Measurements from ENCODE around the gene METTL26.

The METTL26 gene

DNA sequence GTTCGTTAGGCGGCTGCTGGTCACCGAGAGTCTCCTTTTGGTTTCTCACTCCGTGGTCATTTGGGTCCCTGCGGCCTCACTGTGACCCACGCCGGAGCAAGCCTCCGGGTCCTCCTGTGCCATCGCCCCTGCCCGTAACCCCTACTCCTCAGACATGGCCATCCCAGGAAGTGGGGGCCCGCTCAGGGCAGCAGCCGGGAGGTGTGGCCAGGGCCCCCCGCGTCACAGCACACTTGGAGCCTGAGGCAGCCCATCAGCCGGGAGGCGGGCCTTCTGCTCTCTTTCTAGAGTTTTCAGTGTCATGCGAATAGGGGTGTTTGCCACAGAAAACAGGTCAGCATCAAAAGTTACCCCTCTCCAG lies 13.2 kb downstream of the METTL26 start:
- Histone ChIP-seq H3K4me3 (ENCODE audit: insufficient read depth, low read length, poor library complexity, severe bottlenecking) (no peak overlapping the region), H3K9ac (ENCODE audit: low read length) (no peak overlapping the region), H3K36me3 (ENCODE audit: low read length) (no peaks in the 10 kb centered on the region), H2AFZ (ENCODE audit: low read depth, low read length, severe bottlenecking) (no peak overlapping the region), H3K4me2 (ENCODE audit: low read depth, low read length, poor library complexity, severe bottlenecking) (no peak overlapping the region), H3K9me3 (ENCODE audit: insufficient read depth, low read length) (no peaks in the 10 kb centered on the region), H3K27me3 (ENCODE audit: low read length) (no peaks in the 10 kb centered on the region), H3F3A (ENCODE audit: insufficient read depth) (no peaks in the 10 kb centered on the region), H3K79me2 (ENCODE audit: insufficient read depth, low read length) (no peaks in the 10 kb centered on the region), H4K20me1 (ENCODE audit: low read depth, low read length) (no peaks in the 10 kb centered on the region), H3K9me2 (replicated peaks; ENCODE audit: insufficient read depth, low read length) (no peaks in the 10 kb centered on the region), H3K27ac (ENCODE audit: low read depth, low read length) (no peak overlapping the region)
- no peak for TF ChIP-seq CTCF (IDR thresholded peaks at IDR 0.05; ENCODE audit: insufficient read depth, low read length, poor library complexity, severe bottlenecking)
- TF ChIP-seq EZH2phosphoT487 (conservative IDR thresholded peaks at IDR 0.05; ENCODE audit: low read length), result no peak

DNA sequence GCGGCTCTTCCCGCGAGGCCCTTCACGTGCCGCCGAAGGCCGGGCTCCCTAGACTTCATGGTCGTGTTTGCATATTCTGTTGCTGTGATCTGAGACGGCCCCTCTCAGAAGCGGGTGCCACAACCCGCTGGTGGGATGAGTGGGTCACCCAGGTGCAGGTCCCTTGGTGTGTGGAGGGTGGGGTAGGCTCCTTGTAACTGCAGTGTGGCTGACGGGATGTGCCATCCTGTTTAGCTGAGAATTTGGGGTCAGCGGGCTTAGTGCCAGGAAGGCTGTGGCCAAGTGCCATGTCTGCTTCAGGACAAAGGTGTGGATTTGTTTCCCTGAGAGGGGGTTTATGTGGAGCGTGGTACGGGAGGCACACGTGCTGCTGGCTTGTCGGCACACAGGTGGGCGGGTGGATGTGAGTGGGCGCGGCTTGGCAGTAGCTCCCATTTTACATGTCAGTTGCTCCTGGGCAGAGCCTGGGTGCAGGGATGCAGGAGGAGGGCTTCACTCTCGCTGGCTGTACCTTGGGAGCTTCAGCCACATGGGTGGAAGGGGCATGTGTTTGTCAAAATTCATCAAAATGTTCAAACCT lies 14.5 kb downstream of the METTL26 start:
- no peaks in the 10 kb centered on the region for H3K27me3 ChIP-seq (ENCODE audit: low read length)
- H3K9me3 ChIP-seq (ENCODE audit: insufficient read depth, low read length), result no peaks in the 10 kb centered on the region
- no peak overlapping the region for H3K27ac ChIP-seq (ENCODE audit: low read depth, low read length)
- H3K4me2 ChIP-seq (ENCODE audit: low read depth, low read length, poor library complexity, severe bottlenecking), result no peak overlapping the region
- no peak overlapping the region for H2AFZ ChIP-seq (ENCODE audit: low read depth, low read length, severe bottlenecking)
- H3K36me3 ChIP-seq (ENCODE audit: low read length), result no peaks in the 10 kb centered on the region
- H3K9ac ChIP-seq (ENCODE audit: low read length), result no peak overlapping the region
- H3K79me2 ChIP-seq (ENCODE audit: insufficient read depth, low read length), result no peaks in the 10 kb centered on the region
- no peak for TF ChIP-seq EZH2phosphoT487 (conservative IDR thresholded peaks at IDR 0.05; ENCODE audit: low read length)
- TF ChIP-seq CTCF (IDR thresholded peaks at IDR 0.05; ENCODE audit: insufficient read depth, low read length, poor library complexity, severe bottlenecking), result no peak
- H3F3A ChIP-seq (ENCODE audit: insufficient read depth), result no peaks in the 10 kb centered on the region
- no peaks in the 10 kb centered on the region for H4K20me1 ChIP-seq (ENCODE audit: low read depth, low read length)
- H3K4me3 ChIP-seq (ENCODE audit: insufficient read depth, low read length, poor library complexity, severe bottlenecking), result no peak overlapping the region
- no peaks in the 10 kb centered on the region for H3K9me2 ChIP-seq (replicated peaks; ENCODE audit: insufficient read depth, low read length)

- Histone ChIP-seq H3F3A (ENCODE audit: insufficient read depth) (no peaks in the 10 kb centered on the region), H3K4me2 (ENCODE audit: low read depth, low read length, poor library complexity, severe bottlenecking) (no peak overlapping the region), H3K4me3 (ENCODE audit: insufficient read depth, low read length, poor library complexity, severe bottlenecking) (no peak overlapping the region), H4K20me1 (ENCODE audit: low read depth, low read length) (no peaks in the 10 kb centered on the region), H3K27ac (ENCODE audit: low read depth, low read length) (no peak overlapping the region), H2AFZ (ENCODE audit: low read depth, low read length, severe bottlenecking) (no peak overlapping the region), H3K36me3 (ENCODE audit: low read length) (no peaks in the 10 kb centered on the region), H3K9ac (ENCODE audit: low read length) (no peak overlapping the region), H3K9me2 (replicated peaks; ENCODE audit: insufficient read depth, low read length) (no peaks in the 10 kb centered on the region), H3K27me3 (ENCODE audit: low read length) (no peaks in the 10 kb centered on the region), H3K79me2 (ENCODE audit: insufficient read depth, low read length) (no peaks in the 10 kb centered on the region), H3K9me3 (ENCODE audit: insufficient read depth, low read length) (no peaks in the 10 kb centered on the region)
- no peak for TF ChIP-seq EZH2phosphoT487 (conservative IDR thresholded peaks at IDR 0.05; ENCODE audit: low read length)
- TF ChIP-seq CTCF (IDR thresholded peaks at IDR 0.05; ENCODE audit: insufficient read depth, low read length, poor library complexity, severe bottlenecking), result no peak
Measured at GRCh38 chr16:620700-621525, 15.2 kb downstream of the METTL26 start.
